GM12878 (cell line): ENCODE data around the gene C1orf53.

Source experiments
- NFYB ChIP-seq: IDR thresholded peaks from 2 replicates; pipeline ENCODE4 v1.6.1; 2011; ENCODE audit warnings: low read depth, mild to moderate bottlenecking, low read length, improper control_type of control experiment, moderate library complexity; ENCODE audit not compliant: insufficient read depth
- SUPT20H ChIP-seq: IDR thresholded peaks from 2 replicates; pipeline ENCODE4 v1.6.1; 2011; ENCODE audit warnings: low read depth, mild to moderate bottlenecking, low read length, moderate library complexity, borderline replicate concordance; ENCODE audit not compliant: control insufficient read depth

DNA sequence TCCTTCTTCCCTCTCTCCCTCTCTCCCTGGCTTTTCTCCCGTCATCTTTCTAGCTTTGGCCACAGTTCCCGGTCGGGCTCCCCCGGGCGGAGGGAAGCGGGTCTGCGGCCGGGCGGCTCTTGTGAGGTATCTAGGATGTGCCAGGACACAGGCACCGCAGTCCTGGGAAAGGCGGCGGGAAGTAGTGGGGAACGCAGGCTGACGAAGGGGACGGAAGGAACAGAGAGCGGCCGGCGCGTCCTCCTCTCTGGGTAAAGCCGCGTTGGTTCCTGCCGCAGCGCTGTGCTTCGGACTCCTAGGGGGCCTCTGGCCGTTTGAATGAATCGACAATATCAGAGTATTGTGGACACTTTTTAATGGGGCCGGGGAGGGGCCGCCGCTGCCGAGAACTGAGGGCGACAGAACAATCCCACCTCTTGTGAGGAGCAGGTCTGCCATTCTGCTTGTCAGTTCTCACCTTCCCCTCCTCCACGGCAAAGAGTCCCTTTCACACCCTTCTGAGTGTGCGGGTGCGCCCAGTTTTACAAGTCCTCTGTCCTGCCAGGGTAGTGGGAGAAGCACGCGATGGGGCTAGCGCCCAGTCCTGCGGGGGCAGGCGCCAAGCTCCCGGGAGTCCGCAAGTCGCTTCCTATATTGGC lies 13.6 kb downstream of the C1orf53 start:
- no peak for TF ChIP-seq NFYB
- TF ChIP-seq SUPT20H = no peak
